ENCODE measurements around the gene TEX12.

TEX12 gene

DNA sequence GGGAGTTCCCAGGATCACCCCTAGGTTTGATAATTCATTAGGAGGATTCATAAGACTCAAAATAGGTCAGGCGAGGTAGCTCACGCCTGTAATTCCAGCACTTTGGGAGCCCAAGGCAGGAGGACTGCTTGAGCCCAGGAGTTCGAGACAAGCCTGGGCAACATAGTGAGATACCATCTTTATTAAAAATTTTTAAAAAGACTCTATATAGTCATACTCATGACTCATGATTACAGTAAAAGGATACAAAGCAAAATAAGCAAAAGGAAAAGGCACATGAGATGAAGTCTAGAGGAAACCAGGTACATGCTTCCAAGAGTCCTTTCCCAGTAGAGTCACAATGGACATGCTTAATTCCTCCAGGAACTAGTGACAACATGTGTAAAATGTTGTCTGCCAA lies 45.1 kb downstream of the TEX12 start:
- no peak for DNase-seq (ENCODE audit: low read depth)

DNA sequence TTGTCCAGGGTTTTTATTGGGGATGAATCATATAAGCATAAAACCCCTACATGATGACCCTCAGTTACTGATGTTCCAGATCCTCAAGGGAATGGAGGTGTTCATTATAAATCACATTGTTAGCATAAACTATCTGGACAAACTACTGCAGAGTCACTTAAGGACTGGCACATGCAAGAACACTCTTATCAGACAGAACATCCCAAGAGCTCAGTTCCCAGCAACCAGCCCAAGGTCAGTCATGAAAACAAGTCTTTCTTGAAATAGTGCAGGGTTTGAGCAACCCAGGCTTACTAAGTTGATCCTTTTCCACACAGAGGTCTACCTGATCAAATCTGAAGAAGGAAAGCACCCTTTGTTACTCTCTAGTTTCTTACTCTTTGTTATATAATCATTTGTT lies 45.5 kb downstream of the TEX12 start:
- DNase-seq (ENCODE audit: low read depth), result no peak

DNA sequence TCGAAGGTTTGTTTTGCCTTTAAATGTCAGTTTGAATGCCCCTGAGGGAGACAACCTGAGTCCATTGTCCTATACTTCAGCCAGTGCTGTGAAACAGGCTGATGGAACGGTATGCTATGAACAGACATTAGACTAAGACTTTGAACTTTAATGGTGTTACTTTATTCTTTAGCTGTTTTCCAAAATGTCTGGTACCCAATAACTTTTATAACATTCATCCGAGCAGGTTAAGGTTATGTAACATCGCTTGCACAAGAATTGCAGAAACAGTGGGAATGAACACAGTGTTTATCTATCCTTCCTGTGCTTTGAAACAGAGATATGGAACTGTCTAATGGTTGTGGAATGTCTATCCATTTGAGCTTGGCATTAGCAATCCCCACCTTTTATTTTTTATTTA lies 46.6 kb downstream of the TEX12 start:
- DNase-seq (ENCODE audit: low read depth), result no peak

DNA sequence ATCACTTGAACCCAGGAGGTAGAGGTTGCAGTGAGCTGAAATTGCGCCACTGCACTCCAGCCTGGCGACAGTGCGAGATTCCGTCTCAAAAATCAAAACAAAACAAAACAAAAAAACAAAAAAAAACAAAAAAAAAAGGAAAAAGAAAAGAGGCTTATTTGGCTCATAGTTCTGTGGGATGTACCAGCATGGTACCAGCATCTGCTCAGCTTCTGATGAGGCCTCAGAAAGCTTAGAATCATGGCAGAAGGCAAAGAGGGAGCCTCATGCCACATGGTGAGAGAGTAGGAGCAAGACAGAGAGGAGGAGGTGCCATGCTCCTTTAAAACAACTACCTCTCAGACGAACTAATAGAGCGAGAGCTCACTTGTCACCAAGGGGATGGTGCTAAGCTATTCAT lies 48.4 kb downstream of the TEX12 start:
- DNase-seq (ENCODE audit: low read depth), result no peak

DNA sequence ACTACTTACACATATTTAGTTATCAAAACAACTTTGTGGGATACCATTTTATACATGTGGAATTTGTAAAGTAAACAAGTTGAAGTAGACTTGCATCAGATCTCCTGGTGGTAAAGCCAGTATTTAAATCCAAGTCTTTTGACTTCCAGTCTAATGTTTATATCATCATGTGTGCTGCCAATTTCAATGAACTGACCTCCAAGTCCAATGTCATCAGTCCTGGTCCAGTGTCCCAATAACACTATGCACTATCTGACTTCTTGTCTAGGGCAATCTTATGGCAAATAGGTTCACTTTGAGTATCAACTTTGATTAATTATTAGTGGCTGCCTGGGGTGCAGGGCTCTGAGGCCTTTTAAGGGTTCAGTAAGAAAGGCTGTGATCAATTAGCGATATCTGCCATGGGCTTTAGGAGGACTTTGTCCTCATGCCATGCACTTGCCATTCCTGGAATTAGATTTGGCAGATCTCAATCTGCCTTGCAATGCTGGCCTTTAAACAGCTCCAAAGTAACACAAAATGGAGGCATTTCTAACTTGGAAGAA lies 49.5 kb downstream of the TEX12 start:
- DNase-seq (ENCODE audit: low read depth), result peak; percentile 86

DNA sequence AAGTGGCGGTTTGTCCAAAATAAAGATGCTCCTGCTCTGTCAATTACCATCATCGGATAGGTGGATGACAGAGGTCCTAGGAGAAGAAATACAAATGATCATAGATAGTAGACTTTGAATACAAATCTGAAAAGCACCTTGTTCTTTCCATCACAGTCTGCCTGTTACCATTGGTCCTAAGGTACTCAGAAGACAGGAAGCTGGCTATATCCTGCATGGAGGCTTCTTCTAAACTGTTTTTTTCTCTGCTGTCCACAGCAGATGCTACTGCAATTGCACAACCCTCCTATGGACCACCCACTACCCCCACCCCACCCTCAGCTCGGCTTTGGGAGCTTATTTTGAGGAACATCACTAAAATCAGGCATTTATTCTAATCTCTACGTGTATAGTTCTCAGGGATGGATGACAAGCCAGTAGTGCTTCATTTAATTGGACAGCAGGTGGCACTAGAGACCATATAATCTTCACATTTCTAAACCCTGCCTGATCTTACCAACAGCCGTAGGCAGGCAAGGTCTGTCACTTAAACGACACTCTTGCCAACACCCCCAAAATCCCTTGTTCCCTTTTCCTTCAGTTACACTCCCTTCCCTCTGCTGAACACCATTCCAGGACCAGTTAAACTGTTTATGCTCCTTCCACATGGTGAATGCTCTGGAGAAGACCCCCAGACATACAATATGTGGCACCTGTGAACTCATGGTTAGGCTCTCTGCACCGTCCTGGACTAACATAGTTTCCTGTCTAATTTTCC lies 52.5 kb downstream of the TEX12 start:
- DNase-seq (ENCODE audit: low read depth), result peak; percentile 64

DNA sequence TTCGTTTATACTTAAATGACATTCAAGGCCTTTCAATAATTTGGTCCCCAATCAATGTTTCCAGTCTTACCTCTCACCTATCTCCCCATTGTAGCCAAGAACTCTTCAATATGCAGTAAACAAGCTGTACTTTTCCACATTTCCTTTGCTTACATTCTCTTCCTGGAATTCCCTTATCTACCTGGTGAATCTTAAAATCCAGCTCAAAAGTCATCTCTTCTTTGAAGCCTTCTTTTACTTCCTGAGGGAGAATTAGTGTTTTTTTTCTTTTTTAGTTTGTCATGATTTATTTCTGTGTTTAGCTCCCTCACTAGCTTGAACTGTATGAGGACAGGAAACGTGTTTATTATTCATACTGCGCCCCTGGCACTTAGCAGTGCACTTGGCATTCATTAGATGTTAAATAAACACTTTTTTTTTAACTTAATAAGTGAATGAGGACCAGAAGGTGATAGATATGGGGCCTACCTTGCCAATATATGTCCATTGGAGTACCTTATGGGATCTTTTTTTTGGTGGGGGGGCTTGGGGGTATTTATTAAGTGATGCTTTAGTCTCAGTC lies 54.2 kb downstream of the TEX12 start:
- no peak for DNase-seq (ENCODE audit: low read depth)
